ENCODE data around the gene CHST12. TPM values are rescaled to one million over a fixed set of nuclear protein-coding genes. Genes with fewer than 3 reads are reported as not detected.
"Not testable (repeated sequence)": the region's sequence is repeated elsewhere in the genome, so short reads cannot be mapped to it uniquely, and the experiment has no call there.

CHST12 gene
- total RNA-seq, 2 experiments from 2014 or later: 64.6 to 65.1 TPM

DNA sequence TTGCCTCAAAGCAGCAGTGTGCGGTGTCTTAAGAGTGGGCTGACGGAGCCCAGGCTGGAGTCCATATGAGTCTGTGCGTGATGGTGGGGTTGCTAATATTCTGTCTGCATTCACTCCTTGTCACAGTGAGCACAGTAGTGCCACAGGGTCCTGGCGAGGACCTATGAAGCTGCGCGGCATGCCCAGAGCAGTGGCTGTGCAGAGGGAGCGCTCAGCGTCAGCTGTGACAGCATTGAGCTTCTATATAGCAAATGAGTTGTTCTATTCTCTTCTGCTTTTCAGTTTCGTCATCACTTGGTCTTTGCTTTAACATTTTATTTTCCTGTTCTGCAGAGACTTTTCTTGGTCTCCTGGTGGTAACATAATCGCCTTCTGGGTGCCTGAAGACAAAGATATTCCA, 34.3 kb upstream of the CHST12 start:
- Mint-ChIP-seq H3K4me1 (no peaks in the 10 kb centered on the region), H3K27ac (no peak overlapping the region), H3K4me3 (no peak overlapping the region), H3K9me3 (no peaks in the 10 kb centered on the region), H3K27me3 (no peaks in the 10 kb centered on the region), H3K36me3 (ENCODE audit: low read depth) (peaks cover 79% of the 10 kb centered on the region)
- no peak for DNase-seq
- ChIA-PET POLR2A (interaction anchor here (0.9 to 1.2 kb wide), 2 partner anchors 9 to 15 kb away, joined by 3 to 5 read pairs; no protein-coding TSS in a partner anchor), CTCF (interaction anchor here (0.6 to 1.0 kb wide), 2 partner anchors 13 to 27 kb away, joined by 3 to 5 read pairs; no protein-coding TSS in a partner anchor)

DNA sequence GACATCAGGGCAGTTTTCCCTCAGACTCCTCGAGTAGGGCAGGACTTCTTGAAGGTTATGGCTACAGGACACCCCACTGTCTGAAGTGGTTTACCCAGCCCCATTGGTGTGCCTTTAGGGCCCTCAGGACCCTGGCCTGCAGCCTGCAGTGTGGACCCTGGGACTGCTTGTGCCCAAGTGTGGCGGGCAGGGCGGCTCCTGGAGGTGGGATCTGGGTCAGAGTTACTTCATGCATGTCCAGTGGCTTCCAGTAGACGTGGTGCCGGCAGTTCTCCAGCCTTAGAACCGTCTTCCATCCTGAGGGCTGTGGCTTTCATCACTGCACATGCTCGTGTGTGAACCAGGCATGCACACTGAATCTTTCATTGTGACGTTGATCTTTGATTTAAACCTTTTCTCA, 32.1 kb upstream of the CHST12 start:
- Mint-ChIP-seq H3K27me3 (no peaks in the 10 kb centered on the region), H3K27ac (no peak overlapping the region), H3K9me3 (no peaks in the 10 kb centered on the region), H3K4me3 (no peak overlapping the region), H3K36me3 (ENCODE audit: low read depth) (peaks cover 81% of the 10 kb centered on the region), H3K4me1 (no peaks in the 10 kb centered on the region)
- no peak for DNase-seq
- ChIA-PET POLR2A (interaction anchor here (1.0 kb wide), 1 partner anchor 9 kb away, joined by 4 read pairs; no protein-coding TSS in a partner anchor), CTCF (no interaction called here)

DNA sequence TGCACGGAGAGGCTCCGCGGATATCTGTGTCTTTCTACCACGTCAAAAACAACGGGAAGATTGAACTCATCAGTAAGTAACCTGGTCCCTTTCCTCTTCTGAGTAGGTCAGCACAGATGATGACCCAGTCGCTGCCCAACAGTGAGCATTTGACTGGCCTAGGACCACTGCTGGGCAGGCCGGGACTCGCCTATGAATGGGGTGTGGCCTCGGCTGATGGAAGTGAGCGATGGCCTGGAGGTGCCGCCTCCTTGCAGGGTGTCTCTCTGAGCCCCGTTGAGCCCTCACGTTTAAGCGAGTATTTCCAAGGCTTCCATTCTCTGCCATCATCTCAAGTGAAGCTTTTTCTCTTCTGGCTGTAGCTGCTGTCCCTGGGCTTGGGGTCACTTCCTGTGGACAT, 30.7 kb upstream of the CHST12 start:
- no peaks in the 10 kb centered on the region for H3K27me3 Mint-ChIP-seq
- CTCF ChIA-PET: no interaction called here
- no peaks in the 10 kb centered on the region for H3K4me1 Mint-ChIP-seq
- POLR2A ChIA-PET: no interaction called here
- H3K36me3 Mint-ChIP-seq (ENCODE audit: low read depth): peaks cover 79% of the 10 kb centered on the region
- DNase-seq: no peak
- H3K4me3 Mint-ChIP-seq: no peak overlapping the region
- H3K9me3 Mint-ChIP-seq: no peaks in the 10 kb centered on the region
- H3K27ac Mint-ChIP-seq: no peak overlapping the region

DNA sequence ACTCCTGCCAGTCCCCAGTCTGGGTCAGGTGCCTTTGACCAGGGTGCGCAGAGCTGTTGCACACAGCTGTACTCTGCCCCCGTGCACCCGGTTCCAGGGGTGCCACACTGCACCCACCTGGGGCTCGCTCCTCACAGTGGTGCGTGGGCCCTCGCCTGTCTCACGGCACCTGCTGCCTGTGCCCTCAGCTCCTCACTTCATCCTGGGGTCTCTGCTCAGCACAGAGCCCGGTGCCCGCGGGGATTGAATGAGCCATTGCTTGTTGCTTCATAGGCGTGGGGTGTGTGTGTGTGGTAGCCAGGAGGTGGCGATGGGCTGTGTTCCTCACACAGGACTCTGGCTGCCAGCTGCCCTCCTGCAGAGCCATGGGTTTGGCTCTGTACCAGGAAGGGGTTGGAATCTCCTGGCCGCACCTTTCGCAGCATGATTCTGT, 30.3 kb upstream of the CHST12 start:
- no peak overlapping the region for H3K27ac Mint-ChIP-seq
- no peak for DNase-seq
- no peaks in the 10 kb centered on the region for H3K27me3 Mint-ChIP-seq
- H3K36me3 Mint-ChIP-seq (ENCODE audit: low read depth): peaks cover 82% of the 10 kb centered on the region
- H3K4me3 Mint-ChIP-seq: no peak overlapping the region
- no peaks in the 10 kb centered on the region for H3K9me3 Mint-ChIP-seq
- CTCF ChIA-PET: no interaction called here
- POLR2A ChIA-PET: no interaction called here
- H3K4me1 Mint-ChIP-seq: no peaks in the 10 kb centered on the region

DNA sequence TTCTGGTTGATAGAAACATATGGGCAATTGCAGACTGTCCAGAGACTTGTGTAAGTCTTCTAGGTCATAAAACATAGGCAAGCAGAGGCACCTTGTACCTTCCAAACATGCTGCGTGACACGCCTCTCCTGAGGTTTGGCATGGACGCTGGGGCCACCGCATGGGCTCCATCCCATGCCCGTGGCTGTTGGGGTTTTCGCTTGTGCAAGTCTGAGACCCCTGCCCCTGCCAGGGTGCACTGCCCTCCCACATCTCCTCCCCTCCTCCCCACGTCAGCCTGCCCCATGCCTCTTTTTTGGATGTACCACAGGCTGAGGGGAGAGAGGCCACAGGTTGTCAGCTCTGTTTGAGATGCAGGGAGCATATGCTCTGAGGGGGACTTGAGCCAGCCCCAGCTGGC, 29.8 kb upstream of the CHST12 start:
- ChIA-PET POLR2A (no interaction called here), CTCF (no interaction called here)
- Mint-ChIP-seq H3K36me3 (ENCODE audit: low read depth) (peaks cover 82% of the 10 kb centered on the region), H3K4me3 (no peak overlapping the region), H3K9me3 (no peaks in the 10 kb centered on the region), H3K27me3 (no peaks in the 10 kb centered on the region), H3K4me1 (no peaks in the 10 kb centered on the region), H3K27ac (no peak overlapping the region)
- DNase-seq: no peak

DNA sequence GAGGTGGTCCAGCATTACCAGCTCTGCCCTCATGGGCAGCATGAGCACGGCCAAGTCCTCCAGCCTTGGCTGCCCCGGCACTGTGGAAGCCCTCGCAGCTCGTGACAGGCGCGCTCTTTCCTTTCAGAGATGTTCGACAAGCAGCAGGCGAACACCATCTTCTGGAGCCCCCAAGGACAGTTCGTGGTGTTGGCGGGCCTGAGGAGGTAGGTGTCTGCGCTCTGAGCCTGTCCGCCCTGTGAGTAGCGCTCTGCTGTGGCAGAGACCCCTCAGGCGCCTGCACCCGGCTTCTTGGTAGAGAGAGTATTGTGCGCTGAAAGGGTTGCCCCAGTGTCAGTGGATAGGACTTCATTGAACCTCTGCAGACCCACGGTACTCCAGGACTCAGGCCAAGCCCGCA, 29.0 kb upstream of the CHST12 start:
- Mint-ChIP-seq H3K9me3 (no peaks in the 10 kb centered on the region), H3K27me3 (no peaks in the 10 kb centered on the region), H3K4me3 (no peak overlapping the region), H3K36me3 (ENCODE audit: low read depth) (peaks cover 82% of the 10 kb centered on the region), H3K27ac (no peak overlapping the region), H3K4me1 (no peaks in the 10 kb centered on the region)
- CTCF ChIA-PET: no interaction called here
- no peak for DNase-seq
- POLR2A ChIA-PET: no interaction called here

DNA sequence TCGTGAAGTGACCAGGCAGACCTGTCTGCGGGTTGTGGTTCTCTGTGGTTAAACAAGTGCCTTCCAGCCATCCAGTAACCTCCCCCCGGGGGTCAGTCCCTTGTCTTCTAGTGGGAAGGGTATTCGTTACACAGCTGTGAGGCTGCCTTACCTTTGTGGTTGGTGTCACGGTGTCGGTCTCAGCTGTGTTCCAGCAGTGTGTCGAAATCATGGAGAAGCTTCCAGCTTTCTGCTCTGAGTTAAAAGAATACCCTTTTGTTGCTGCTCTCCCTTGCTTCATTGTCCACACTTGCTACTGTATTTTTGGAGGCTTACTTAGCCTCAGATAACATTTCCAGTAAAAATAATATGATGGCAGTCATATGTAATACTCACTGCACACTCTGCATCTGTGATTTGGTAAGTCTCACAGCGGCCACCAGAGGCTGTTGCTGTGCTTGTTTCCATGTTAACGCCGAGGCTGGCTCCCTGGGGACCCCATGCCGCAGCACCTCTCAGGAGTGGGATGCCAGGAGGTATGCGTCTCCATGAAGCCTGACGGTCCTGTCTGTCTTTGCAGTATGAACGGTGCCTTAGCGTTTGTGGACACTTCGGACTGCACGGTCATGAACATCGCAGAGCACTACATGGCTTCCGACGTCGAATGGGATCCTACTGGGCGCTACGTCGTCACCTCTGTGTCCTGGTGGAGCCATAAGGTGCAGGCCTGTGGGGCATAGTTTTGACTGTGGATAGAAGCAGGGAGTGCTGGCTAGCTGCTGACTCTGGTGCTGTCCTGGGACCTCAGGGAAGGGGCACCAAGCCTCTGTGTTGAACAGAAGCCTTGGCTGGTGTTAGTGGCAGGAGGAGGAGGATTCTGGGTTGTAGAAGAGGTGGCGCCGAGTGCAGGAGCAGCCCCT, 28.3 kb upstream of the CHST12 start:
- Mint-ChIP-seq H3K27me3 (no peaks in the 10 kb centered on the region), H3K36me3 (ENCODE audit: low read depth) (peaks cover 85% of the 10 kb centered on the region), H3K9me3 (no peaks in the 10 kb centered on the region), H3K27ac (no peak overlapping the region), H3K4me3 (no peak overlapping the region), H3K4me1 (no peaks in the 10 kb centered on the region)
- no peak for DNase-seq
- CTCF ChIA-PET: no interaction called here
- POLR2A ChIA-PET: no interaction called here

DNA sequence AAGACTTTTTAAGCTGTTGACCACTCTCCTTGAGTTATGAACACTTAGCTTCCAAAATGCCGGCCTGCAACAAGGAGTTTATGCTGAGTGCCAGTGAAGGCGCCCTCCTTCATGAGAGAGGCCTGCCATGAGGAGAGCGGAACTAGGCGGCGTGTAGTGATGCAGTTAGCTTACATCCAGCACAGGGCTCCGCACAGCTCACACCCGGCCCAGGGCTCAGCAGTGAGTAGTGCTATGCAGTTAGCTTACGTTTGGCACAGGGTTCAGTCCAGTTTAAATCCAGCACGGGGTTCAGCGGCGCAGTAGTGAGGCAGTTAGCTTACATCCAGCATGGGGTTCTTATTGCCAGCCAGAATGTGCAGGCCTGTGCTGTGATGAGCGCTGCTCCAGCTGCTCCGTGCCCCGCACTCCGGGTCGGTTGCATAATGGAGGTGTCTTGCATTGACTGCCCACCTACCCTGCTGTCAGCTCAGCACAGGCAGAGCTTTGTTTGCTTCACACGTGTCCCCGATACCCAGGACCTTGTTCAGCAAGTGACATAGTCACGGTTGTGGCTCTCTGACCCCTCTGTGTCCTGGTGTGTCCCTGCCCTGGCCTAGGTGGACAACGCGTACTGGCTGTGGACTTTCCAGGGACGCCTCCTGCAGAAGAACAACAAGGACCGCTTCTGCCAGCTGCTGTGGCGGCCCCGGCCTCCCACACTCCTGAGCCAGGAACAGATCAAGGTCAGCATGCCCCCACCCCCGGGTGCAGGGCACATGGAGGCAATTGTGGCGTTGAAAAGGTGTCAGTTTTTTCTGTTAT, 26.9 kb upstream of the CHST12 start:
- Mint-ChIP-seq H3K36me3 (ENCODE audit: low read depth) (peaks cover 88% of the 10 kb centered on the region), H3K9me3 (no peaks in the 10 kb centered on the region), H3K4me3 (no peak overlapping the region), H3K4me1 (no peaks in the 10 kb centered on the region), H3K27me3 (no peaks in the 10 kb centered on the region), H3K27ac (no peak overlapping the region)
- ChIA-PET CTCF (no interaction called here), POLR2A (no interaction called here)
- DNase-seq: no peak

DNA sequence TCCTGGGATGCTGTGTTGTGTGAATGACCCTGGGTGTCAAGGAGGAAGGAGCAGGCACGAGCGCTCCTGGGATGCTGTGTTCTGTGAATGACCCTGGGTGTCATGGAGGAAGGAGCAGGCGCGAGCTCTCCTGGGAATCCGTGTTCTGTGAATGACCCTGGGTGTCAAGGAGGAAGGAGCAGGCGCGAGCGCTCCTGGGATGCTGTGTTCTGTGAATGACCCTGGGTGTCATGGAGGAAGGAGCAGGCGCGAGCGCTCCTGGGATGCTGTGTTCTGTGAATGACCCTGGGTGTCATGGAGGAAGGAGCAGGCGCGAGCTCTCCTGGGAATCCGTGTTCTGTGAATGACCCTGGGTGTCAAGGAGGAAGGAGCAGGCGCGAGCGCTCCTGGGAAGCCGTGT, 25.9 kb upstream of the CHST12 start:
- CTCF ChIA-PET, POLR2A ChIA-PET: not testable (repeated sequence)
- peaks cover 82% of the 10 kb centered on the region for H3K36me3 Mint-ChIP-seq (ENCODE audit: low read depth)

DNA sequence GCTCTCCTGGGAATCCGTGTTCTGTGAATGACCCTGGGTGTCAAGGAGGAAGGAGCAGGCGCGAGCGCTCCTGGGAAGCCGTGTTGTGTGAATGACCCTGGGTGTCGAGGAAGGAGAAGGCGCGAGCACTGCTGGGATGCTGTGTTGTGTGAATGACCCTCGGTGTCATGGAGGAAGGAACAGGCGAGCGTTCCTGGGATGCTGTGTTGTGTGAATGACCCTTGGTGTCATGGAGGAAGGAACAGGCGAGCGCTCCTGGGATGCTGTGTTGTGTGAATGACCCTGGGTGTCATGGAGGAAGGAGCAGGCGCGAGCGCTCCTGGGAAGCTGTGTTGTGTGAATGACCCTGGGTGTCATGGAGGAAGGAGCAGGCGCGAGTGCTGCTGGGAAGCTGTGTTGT, 25.3 kb upstream of the CHST12 start:
- CTCF ChIA-PET, H3K4me3 Mint-ChIP-seq, H3K9me3 Mint-ChIP-seq, H3K27ac Mint-ChIP-seq, H3K4me1 Mint-ChIP-seq, H3K27me3 Mint-ChIP-seq, DNase-seq, POLR2A ChIA-PET: not testable (repeated sequence)
- peaks cover 76% of the 10 kb centered on the region for H3K36me3 Mint-ChIP-seq (ENCODE audit: low read depth)

More for the DNA sequence above, 25.9 kb upstream of the CHST12 start:
- H3K27me3 Mint-ChIP-seq, H3K4me1 Mint-ChIP-seq, H3K9me3 Mint-ChIP-seq, H3K4me3 Mint-ChIP-seq, H3K27ac Mint-ChIP-seq, DNase-seq: not testable (repeated sequence)

DNA sequence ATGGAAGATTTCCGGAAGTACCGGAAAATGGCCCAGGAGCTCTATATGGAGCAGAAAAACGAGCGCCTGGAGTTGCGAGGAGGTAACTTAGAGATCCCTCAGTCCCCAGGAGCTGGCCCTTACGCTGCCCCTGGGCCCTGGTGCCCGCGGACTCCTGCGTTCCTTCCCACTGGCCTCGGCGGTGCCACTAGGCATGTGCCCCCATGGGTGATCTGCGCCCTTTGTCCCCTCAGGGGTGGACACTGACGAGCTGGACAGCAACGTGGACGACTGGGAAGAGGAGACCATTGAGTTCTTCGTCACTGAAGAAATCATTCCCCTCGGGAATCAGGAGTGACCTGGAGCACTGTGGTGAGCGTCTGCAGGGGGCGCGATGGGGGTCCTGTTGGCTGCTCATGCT, 24.2 kb upstream of the CHST12 start:
- ChIA-PET CTCF (interaction anchor here (0.6 to 0.8 kb wide), 2 partner anchors 31 to 52 kb away, joined by 4 to 5 read pairs; no protein-coding TSS in a partner anchor), POLR2A (no interaction called here)
- Mint-ChIP-seq H3K27me3 (no peaks in the 10 kb centered on the region), H3K36me3 (ENCODE audit: low read depth) (peaks cover 67% of the 10 kb centered on the region), H3K27ac (no peak overlapping the region), H3K4me1 (no peaks in the 10 kb centered on the region), H3K9me3 (no peaks in the 10 kb centered on the region), H3K4me3 (no peak overlapping the region)
- no peak for DNase-seq

DNA sequence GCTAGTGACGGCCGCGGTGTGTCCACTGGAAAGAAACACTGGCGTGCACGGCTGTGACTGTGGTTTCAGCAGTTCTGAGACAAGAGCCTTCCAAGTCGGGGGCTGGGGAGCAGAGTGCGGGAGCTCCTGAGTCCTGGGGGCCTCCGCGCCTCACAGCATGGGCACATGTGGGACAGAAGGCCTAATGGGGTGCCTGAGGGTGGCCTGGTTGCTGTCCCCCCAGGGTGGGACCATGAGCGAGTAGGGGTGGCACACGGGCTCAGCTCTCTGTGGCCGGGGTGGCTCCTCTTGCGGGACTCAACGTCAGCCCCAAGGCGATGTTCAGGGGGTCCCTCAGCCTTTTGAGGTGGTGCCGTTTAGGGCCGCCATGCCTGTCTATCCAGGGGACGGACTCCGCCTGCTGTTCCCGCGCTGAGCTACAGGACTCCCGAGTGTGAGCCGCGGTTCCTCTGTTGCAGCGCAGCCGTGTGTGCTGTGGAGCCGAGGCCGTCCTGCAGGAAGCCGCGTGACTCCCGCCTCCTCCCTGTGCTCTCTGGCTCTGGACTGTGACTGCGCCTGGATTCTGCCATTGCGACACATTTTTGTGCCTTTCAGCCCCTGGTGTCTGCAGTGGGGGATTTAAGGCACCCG, 23.5 kb upstream of the CHST12 start:
- ChIA-PET CTCF (interaction anchor here (0.8 kb wide), 1 partner anchor 52 kb away, joined by 4 read pairs; no protein-coding TSS in a partner anchor), POLR2A (no interaction called here)
- no peak overlapping the region for H3K4me3 Mint-ChIP-seq
- no peaks in the 10 kb centered on the region for H3K4me1 Mint-ChIP-seq
- H3K27ac Mint-ChIP-seq: no peak overlapping the region
- no peaks in the 10 kb centered on the region for H3K9me3 Mint-ChIP-seq
- no peaks in the 10 kb centered on the region for H3K27me3 Mint-ChIP-seq
- peaks cover 62% of the 10 kb centered on the region for H3K36me3 Mint-ChIP-seq (ENCODE audit: low read depth)
- DNase-seq: no peak

DNA sequence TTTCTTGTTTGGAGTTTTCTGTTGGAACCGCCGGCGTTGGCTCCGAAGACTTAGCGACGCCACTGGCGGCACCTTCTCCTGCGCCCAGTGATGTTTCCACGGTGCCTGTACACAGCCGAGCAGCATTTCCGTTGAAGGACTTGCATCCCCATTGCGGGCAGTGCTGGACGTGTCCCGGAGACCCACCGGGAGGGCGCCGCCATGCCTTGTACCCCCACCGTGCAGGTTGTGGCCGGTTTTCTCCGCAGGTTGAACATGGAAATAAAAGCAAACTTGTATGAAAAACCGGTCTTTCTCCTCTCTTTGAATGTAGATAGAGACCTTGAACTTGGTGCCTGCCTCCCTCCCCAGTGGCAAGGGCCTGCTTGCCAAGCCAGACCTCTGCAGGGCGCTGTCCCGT, 22.9 kb upstream of the CHST12 start:
- Mint-ChIP-seq H3K4me3 (no peak overlapping the region), H3K9me3 (no peaks in the 10 kb centered on the region), H3K4me1 (no peaks in the 10 kb centered on the region), H3K27me3 (no peaks in the 10 kb centered on the region), H3K27ac (no peak overlapping the region), H3K36me3 (ENCODE audit: low read depth) (peaks cover 57% of the 10 kb centered on the region)
- CTCF ChIA-PET: no interaction called here
- POLR2A ChIA-PET: no interaction called here
- no peak for DNase-seq

Data from activated CD4-positive, alpha-beta memory T cell treated with anti-CD3 and anti-CD28 coated beads, Interleukin-2, amount 10 ng/mL, durations not matched to agents 7 days and 5 days (primary cell).